ENCODE data around the gene BCAN.
"Not testable (repeated sequence)": the region's sequence is repeated elsewhere in the genome, so short reads cannot be mapped to it uniquely, and the experiment has no call there.

The BCAN gene

GRCh38 chr1:156618853-156619581 is 22.9 kb upstream of the BCAN start, which contains the start of gene HAPLN2:
TSS of gene HAPLN2 (plus strand) at chr1:156619415. CDS start at chr1:156623491, 4,076 bp downstream.
- DNase-seq: no peak

- DNase-seq: no peak
Measured at GRCh38 chr1:156619582-156619955, 22.3 kb upstream of the BCAN start.

GRCh38 chr1:156622581-156623297 is 19.2 kb upstream of the BCAN start:
- DNase-seq: no peak

GRCh38 chr1:156623946-156624813 is 17.7 kb upstream of the BCAN start:
- DNase-seq: no peak

- no peak for DNase-seq
Measured at GRCh38 chr1:156624814-156625435, 17.0 kb upstream of the BCAN start.

- DNase-seq: peak; percentile 63
Measured at GRCh38 chr1:156625436-156626078, 16.4 kb upstream of the BCAN start.

GRCh38 chr1:156626079-156626438 is 15.9 kb upstream of the BCAN start:
- DNase-seq: no peak

- DNase-seq: no peak
Measured at GRCh38 chr1:156627313-156627880, 14.5 kb upstream of the BCAN start.

- DNase-seq: no peak
Measured at GRCh38 chr1:156629823-156630449, 12.0 kb upstream of the BCAN start.

GRCh38 chr1:156631152-156631551 is 10.8 kb upstream of the BCAN start:
- not testable (repeated sequence) for DNase-seq

GRCh38 chr1:156632355-156632754 is 9.6 kb upstream of the BCAN start:
- DNase-seq: no peak

- no peak for DNase-seq
Measured at GRCh38 chr1:156638189-156638985, 3.5 kb upstream of the BCAN start.

GRCh38 chr1:156639601-156640101 is 2.3 kb upstream of the BCAN start:
- DNase-seq: no peak

- no peak for DNase-seq
Measured at GRCh38 chr1:156640842-156641706, 843 bp upstream of the BCAN start.

- DNase-seq: no peak
Measured at GRCh38 chr1:156642265-156643048, 540 bp downstream of the BCAN start.

- DNase-seq: no peak
Measured at GRCh38 chr1:156643049-156643777, 1.3 kb downstream of the BCAN start.

- DNase-seq: no peak
Measured at GRCh38 chr1:156643778-156644092, 1.8 kb downstream of the BCAN start.

- no peak for DNase-seq
Measured at GRCh38 chr1:156644146-156644545, 2.2 kb downstream of the BCAN start.
